ENCODE measurements around the gene SF1.

DNA sequence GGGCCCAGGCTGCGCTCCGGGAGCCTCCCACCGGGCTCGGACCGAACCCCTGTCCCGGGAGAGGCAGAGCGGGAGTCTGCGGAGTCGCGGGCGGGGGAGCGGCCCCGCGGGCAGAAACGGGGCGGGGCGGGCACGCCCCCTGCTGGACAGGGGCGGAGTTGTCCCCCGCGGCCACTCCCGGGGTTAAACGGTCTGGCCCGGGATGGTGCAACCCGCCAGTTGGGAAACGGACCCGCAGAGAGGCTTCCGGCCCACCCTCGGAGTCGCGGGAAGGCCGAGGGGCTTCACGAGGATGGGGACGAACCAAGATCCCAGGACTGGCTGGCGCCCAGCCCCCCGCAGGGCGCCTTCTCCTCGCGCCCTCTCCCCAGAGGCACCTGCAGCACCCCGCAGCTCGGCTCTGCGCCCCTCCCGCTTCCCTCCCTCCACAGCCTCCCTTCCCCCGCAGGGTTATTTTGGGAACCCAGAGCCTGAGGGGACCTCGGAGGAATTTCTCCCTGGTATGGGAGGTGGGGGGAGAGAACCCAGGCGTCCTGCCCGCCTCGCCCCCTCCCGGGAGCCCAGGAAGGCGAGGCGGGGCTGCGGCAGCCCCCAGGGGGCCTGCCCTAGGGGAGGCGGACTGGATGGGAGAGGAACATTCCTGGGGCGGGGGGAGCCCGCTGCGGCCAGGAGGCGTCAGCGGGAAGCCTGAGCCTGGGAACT, 35.3 kb downstream of the SF1 start:
- TF ChIP-seq, protein P1, sequence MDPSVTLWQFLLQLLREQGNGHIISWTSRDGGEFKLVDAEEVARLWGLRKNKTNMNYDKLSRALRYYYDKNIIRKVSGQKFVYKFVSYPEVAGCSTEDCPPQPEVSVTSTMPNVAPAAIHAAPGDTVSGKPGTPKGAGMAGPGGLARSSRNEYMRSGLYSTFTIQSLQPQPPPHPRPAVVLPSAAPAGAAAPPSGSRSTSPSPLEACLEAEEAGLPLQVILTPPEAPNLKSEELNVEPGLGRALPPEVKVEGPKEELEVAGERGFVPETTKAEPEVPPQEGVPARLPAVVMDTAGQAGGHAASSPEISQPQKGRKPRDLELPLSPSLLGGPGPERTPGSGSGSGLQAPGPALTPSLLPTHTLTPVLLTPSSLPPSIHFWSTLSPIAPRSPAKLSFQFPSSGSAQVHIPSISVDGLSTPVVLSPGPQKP (CRISPR knock-in tag; IDR thresholded peaks at IDR 0.05), result no peak
- TF ChIP-seq SIN3A (IDR thresholded peaks at IDR 0.05; ENCODE audit: borderline replicate concordance in 2 of 2, control insufficient read depth in 1 of 2, low read depth in 2 of 2, low read length in 2 of 2) (peak in 1 of 2 experiments; percentile 43; a peak in 1 of 4 replicates), ZNF121 (CRISPR knock-in tag; conservative IDR thresholded peaks at IDR 0.05) (no peak), GTF2F1 (IDR thresholded peaks at IDR 0.05; ENCODE audit: low read depth, low read length) (no peak), FOXK2 (conservative IDR thresholded peaks at IDR 0.05 in 1 of 2, IDR thresholded peaks at IDR 0.05 in 1 of 2; ENCODE audit: low read depth in 2 of 2) (no peak), TARDBP (IDR thresholded peaks at IDR 0.05) (no peak), FOXA1 (IDR thresholded peaks at IDR 0.05; ENCODE audit: borderline replicate concordance) (no peak)
- TF ChIP-seq, protein P2, sequence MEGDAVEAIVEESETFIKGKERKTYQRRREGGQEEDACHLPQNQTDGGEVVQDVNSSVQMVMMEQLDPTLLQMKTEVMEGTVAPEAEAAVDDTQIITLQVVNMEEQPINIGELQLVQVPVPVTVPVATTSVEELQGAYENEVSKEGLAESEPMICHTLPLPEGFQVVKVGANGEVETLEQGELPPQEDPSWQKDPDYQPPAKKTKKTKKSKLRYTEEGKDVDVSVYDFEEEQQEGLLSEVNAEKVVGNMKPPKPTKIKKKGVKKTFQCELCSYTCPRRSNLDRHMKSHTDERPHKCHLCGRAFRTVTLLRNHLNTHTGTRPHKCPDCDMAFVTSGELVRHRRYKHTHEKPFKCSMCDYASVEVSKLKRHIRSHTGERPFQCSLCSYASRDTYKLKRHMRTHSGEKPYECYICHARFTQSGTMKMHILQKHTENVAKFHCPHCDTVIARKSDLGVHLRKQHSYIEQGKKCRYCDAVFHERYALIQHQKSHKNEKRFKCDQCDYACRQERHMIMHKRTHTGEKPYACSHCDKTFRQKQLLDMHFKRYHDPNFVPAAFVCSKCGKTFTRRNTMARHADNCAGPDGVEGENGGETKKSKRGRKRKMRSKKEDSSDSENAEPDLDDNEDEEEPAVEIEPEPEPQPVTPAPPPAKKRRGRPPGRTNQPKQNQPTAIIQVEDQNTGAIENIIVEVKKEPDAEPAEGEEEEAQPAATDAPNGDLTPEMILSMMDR (IDR thresholded peaks at IDR 0.05 in 2 of 3, conservative IDR thresholded peaks at IDR 0.05 in 1 of 3; ENCODE audit: insufficient read depth in 2 of 3, low read depth in 1 of 3, low read length in 3 of 3), result peak; percentile 73 to 85 (median 81)
- TF ChIP-seq, protein P3, sequence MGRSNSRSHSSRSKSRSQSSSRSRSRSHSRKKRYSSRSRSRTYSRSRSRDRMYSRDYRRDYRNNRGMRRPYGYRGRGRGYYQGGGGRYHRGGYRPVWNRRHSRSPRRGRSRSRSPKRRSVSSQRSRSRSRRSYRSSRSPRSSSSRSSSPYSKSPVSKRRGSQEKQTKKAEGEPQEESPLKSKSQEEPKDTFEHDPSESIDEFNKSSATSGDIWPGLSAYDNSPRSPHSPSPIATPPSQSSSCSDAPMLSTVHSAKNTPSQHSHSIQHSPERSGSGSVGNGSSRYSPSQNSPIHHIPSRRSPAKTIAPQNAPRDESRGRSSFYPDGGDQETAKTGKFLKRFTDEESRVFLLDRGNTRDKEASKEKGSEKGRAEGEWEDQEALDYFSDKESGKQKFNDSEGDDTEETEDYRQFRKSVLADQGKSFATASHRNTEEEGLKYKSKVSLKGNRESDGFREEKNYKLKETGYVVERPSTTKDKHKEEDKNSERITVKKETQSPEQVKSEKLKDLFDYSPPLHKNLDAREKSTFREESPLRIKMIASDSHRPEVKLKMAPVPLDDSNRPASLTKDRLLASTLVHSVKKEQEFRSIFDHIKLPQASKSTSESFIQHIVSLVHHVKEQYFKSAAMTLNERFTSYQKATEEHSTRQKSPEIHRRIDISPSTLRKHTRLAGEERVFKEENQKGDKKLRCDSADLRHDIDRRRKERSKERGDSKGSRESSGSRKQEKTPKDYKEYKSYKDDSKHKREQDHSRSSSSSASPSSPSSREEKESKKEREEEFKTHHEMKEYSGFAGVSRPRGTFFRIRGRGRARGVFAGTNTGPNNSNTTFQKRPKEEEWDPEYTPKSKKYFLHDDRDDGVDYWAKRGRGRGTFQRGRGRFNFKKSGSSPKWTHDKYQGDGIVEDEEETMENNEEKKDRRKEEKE (IDR thresholded peaks at IDR 0.05; ENCODE audit: borderline replicate concordance in 1 of 2, control insufficient read depth in 1 of 2, low read depth in 2 of 2, low read length in 1 of 2), result no peak
- TF ChIP-seq, protein P4, sequence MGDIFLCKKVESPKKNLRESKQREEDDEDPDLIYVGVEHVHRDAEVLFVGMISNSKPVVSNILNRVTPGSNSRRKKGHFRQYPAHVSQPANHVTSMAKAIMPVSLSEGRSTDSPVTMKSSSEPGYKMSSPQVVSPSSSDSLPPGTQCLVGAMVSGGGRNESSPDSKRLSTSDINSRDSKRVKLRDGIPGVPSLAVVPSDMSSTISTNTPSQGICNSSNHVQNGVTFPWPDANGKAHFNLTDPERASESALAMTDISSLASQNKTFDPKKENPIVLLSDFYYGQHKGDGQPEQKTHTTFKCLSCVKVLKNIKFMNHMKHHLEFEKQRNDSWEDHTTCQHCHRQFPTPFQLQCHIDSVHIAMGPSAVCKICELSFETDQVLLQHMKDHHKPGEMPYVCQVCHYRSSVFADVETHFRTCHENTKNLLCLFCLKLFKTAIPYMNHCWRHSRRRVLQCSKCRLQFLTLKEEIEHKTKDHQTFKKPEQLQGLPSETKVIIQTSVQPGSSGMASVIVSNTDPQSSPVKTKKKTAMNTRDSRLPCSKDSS (IDR thresholded peaks at IDR 0.05; ENCODE audit: low read depth, partially characterized antibody), result no peak
- TF ChIP-seq, protein P5, sequence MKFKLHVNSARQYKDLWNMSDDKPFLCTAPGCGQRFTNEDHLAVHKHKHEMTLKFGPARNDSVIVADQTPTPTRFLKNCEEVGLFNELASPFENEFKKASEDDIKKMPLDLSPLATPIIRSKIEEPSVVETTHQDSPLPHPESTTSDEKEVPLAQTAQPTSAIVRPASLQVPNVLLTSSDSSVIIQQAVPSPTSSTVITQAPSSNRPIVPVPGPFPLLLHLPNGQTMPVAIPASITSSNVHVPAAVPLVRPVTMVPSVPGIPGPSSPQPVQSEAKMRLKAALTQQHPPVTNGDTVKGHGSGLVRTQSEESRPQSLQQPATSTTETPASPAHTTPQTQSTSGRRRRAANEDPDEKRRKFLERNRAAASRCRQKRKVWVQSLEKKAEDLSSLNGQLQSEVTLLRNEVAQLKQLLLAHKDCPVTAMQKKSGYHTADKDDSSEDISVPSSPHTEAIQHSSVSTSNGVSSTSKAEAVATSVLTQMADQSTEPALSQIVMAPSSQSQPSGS (CRISPR knock-in tag; IDR thresholded peaks at IDR 0.05), result no peak

Data from K562 (cell line).